Kidney epithelial cell (primary cell): Measurements from ENCODE around the gene KCNQ2. TPM values are rescaled to one million over a fixed set of nuclear protein-coding genes. Genes with fewer than 3 reads are reported as not detected.

ENCODE experiments used
- DNase-seq: peaks from one replicate; pipeline ENCODE4 v3.0.0-alpha.2; 2010; ENCODE audit warnings: low read depth
- H3K27me3 ChIP-seq: 2 replicates; pipeline ENCODE4 v1.6.0; 2011; ENCODE audit warnings: low read length; ENCODE audit not compliant: control insufficient read depth, insufficient read depth
- H3K36me3 ChIP-seq: 2 replicates; pipeline ENCODE4 v1.5.1; 2011; ENCODE audit warnings: low read length; ENCODE audit not compliant: control insufficient read depth, insufficient read depth
- H3K4me3 ChIP-seq: 2 replicates; pipeline ENCODE4 v1.5.1; 2011; ENCODE audit warnings: low read depth, mild to moderate bottlenecking, control low read depth, low read length
- total RNA-seq: library from RNA; depleted of rRNA; stranded (reverse); fragments of >200 nt; gene quantifications from 2 replicates; pipeline ENCODE4 v1.2.3, GENCODE V29; 2015
- TF ChIP-seq, protein P1 (sequence below): IDR thresholded peaks from 2 replicates; pipeline ENCODE4 v1.5.1; 2011; ENCODE audit warnings: mild to moderate bottlenecking, moderate library complexity, low read length, control low read depth, inconsistent platforms; ENCODE audit not compliant: insufficient read depth, poor library complexity, severe bottlenecking

KCNQ2 gene
- total RNA-seq, 1 donor from 2014 or later: 0.04 TPM

DNA sequence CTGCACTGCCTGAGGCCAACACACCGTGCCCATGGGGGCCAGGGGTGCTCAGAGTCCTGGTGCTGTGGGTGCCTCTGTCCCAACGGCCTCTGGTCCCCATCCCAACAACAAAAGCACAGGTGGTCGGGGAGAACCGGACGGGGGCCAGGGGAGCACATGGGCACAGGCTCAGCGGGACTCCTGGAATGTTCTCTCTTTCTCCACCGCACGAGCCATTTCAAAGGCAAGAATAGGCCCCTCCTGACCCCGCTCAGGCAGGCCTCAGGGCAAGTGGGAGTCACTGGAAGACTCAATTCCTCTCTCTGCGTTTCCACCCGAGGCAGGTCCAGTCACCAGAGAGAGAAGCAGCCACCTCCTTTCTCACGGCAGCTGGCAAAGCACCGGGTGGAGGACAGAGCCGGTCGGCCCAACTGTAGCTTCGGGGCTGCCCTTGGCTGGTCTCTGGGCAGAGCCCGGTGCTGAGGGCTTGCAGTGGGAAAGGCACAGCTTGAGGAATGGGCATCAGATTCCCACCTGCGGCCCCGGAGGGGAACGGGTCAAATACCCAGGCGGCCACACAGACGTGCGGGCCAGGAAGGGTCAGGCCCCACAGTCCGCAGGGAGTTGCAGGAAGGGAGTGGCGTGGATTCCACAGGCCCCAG lies 55.2 kb downstream of the KCNQ2 start:
- Histone ChIP-seq H3K36me3 (no peaks in the 10 kb centered on the region), H3K27me3 (peaks cover 53% of the 10 kb centered on the region), H3K4me3 (no peak overlapping the region)
- TF ChIP-seq, protein P1, sequence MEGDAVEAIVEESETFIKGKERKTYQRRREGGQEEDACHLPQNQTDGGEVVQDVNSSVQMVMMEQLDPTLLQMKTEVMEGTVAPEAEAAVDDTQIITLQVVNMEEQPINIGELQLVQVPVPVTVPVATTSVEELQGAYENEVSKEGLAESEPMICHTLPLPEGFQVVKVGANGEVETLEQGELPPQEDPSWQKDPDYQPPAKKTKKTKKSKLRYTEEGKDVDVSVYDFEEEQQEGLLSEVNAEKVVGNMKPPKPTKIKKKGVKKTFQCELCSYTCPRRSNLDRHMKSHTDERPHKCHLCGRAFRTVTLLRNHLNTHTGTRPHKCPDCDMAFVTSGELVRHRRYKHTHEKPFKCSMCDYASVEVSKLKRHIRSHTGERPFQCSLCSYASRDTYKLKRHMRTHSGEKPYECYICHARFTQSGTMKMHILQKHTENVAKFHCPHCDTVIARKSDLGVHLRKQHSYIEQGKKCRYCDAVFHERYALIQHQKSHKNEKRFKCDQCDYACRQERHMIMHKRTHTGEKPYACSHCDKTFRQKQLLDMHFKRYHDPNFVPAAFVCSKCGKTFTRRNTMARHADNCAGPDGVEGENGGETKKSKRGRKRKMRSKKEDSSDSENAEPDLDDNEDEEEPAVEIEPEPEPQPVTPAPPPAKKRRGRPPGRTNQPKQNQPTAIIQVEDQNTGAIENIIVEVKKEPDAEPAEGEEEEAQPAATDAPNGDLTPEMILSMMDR: no peak
- no peak for DNase-seq

DNA sequence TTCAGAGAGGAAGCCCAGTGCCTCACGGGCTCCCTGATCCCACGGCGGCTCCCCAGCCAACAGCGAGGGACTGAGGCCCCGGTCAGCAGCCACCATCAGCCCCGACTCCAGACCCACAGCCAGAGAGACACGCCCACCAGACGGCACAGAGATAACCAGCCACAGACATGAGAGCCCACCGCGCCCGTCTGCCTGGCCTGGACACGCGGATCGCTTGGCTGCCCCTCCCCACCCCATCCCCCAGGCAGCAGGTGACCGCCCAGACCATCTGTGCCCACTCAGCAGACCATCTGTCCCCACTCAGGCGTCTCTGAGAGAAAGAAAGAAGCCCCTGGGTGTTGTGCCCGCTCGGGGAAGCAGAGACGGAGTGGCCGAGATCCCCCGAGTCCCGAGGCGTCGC lies 55.8 kb downstream of the KCNQ2 start:
- DNase-seq: no peak
- TF ChIP-seq, protein P1: no peak
- peaks cover 56% of the 10 kb centered on the region for H3K27me3 ChIP-seq
- no peaks in the 10 kb centered on the region for H3K36me3 ChIP-seq
- no peak overlapping the region for H3K4me3 ChIP-seq

DNA sequence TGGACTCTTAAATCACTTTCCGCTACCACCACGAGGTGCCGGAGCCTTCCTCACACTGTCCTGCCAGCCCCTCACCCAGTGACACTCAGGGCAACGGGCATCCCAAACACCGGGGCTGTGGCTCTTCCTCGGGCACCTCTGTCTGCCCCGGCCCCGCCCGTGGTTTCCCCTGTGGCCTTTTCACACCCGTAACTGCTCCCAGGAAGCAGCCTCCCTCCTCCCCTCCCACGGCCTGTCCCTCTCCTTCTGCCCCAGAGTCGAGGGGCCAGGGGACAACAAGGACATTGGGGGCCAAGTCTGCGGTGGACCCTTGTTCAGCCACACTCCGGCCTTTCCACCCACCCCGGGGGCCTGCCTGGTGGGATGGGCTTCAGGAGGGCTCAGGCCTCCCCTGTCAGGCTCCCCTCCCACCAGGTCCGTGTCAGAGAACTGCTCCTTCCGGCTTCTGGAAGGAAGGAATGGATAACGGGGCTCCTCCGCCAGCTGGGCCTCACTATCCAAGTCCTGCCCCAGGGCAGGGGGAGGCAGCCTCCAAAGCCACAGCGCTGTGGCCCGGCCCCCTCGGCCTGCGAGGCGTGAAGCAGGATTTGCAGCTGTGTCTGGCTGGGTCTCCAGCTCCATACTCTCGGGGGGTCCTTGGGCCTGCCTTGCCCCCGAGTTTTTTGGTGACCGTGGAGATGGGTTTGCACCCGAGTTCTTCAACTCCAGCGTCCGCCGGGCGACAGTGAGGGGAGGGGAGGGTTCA lies 56.6 kb downstream of the KCNQ2 start:
- TF ChIP-seq, protein P1: no peak
- Histone ChIP-seq H3K27me3 (peaks cover 59% of the 10 kb centered on the region), H3K4me3 (no peak overlapping the region), H3K36me3 (no peaks in the 10 kb centered on the region)
- DNase-seq: no peak

DNA sequence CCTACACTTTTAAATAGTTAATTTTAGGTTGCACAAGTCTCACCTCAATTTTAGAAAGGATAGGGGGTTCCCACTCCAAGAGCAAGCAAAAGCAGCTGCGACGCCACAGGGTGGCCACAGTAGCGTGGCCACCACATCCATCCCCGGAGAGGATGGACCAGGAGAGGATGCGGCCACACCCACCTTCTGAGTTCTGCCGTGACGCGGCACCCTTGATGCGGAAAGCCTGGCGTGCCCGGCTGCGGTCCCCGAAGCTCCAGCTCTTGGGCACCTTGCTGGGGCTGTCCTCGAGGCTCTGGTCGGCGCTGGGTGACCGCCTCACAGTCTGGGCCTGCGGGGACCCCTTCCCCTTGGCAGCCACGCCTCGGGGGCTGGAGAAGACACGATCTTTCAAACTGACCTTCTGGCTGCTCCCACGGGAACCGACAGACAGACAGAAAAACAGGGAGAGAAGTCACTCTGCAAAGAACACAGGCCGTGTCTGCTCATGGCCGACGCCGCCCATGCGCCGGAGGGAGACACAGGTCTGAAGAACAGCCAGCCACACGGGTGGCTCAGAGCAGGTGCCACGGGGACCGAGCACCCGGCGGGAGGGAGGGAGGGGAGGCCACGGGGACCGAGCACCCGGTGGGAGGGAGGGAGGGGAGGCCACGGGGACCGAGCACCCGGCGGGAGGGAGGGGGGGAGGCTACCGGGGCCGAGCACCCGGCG lies 57.6 kb downstream of the KCNQ2 start:
- Histone ChIP-seq H3K36me3 (no peaks in the 10 kb centered on the region), H3K4me3 (no peak overlapping the region), H3K27me3 (peaks cover 59% of the 10 kb centered on the region)
- TF ChIP-seq, protein P1: no peak
- no peak for DNase-seq

DNA sequence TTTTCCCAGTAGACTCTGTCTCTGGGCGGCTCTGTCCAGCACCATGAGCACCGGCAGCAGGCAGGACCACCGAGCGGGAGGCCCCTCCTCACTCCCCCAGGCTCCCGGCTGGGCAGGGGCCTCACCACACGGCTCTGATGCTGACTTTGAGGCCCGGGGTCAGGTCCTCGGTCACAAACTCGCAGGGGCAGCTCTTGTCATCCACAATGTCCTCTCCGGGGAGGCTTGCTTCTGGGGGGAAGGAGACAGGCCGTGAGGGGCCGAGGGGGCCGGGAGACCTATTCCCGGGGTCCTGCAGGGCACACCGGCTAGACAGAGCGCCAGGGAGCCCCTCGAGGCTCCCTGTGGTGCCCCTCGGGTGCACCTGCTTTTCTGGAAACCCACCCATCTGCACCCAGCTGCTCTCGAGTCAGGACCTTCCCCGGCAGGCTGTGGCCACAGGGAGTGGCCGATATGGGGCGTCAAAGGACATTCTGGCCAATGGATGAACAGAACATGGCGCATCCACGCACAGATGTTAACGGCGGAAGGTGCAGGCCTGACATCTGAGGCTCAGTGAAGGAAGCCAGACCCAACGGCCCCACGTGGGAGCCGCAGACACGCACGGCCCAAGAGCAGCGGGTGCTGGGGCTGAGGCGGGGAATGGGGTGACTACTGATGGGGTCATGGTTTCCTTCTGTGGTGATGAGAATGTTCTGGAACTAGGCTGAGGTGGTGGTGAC lies 58.3 kb downstream of the KCNQ2 start:
- no peaks in the 10 kb centered on the region for H3K36me3 ChIP-seq
- no peak for DNase-seq
- H3K4me3 ChIP-seq: no peak overlapping the region
- TF ChIP-seq, protein P1: no peak
- peaks cover 54% of the 10 kb centered on the region for H3K27me3 ChIP-seq
